ENCODE data around the gene PHKB.

PHKB gene

DNA sequence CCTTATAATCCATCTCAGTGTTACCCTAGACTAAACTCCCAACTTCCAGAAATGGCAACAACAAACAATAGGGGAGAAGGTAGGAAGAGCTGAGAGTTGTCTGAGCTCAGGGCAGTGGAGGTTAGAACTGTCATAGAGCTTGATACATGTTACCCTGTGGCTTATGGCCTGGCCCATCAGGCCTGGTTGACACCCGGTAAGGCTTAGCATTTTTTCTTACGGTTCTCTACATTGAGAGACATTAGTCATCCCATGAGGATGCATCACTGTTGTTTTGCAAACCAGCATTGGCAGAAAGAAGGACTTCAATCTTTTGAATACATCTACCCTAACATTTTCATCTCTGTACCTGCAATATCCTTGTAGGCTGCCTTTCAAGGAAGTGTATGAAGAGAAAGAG lies 226.6 kb downstream of the PHKB start:
- no peak for DNase-seq (ENCODE audit: low spot score)

GRCh38 chr16:47693226-47693625 lies 232.1 kb downstream of the PHKB start:
- DNase-seq (ENCODE audit: low spot score) = no peak

- DNase-seq (ENCODE audit: low spot score) = no peak
Observed at GRCh38 chr16:47694543-47694942, 233.4 kb downstream of the PHKB start.

DNA sequence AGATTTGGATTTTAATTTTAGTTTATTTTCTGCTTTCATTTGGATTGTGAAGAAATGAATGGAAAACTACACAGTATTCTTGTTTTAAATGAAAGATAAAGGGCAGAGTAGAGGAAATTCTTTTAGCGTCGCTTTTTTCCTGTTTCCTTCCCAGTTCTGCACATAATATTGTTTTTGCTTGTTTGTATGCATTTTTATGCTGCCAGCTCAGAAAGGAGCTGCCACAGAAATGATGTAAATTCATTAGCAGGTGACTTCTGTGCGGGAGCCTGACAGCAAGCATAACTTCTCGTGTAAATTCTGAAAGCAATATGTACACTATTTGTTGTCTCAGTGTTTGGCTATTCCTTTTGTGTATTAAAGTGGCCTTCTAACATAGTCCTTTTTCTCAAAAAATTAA lies 234.6 kb downstream of the PHKB start:
- no peak for DNase-seq (ENCODE audit: low spot score)

DNA sequence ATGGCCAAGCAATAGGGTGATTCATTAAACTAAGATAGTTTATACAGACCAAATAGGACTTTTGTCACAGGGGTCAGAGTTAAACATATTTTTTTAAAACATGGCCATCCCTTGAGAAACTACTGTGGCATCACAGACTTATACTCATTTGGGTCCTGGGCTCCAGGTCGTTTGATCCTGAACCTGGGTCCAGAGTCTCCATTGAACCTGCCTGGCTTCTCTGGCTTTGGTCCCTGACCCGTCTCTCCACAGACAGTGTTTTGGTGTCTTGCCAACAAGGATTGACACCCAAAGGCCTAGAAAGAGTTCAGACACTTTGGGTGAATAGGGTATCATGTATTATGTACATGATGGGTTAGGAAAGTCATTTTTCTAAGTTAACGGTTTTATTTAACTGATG lies 236.7 kb downstream of the PHKB start:
- DNase-seq (ENCODE audit: low spot score) = no peak

DNA sequence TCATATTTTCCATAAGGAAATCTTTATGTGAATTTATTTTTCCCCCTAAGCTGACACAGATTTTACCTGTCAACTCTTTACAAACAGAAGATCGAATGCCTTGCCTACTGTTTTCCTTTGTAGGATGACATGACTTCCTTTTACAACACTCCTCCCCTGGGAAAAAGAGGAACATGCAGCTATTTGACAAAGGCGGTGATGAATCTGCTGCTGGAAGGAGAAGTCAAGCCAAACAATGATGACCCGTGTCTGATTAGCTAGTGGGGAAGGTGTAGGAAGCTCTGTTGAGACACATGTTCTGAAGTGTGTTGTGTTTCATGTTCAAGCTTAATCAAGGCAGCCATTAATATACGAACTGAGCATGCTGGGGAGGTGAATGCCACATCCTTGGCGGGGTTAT lies 238.0 kb downstream of the PHKB start:
- DNase-seq (ENCODE audit: low spot score) = no peak

- no peak for DNase-seq (ENCODE audit: low spot score)
Observed at GRCh38 chr16:47700857-47701587, 239.9 kb downstream of the PHKB start.

GRCh38 chr16:47705266-47705665 lies 244.1 kb downstream of the PHKB start:
- no peak for DNase-seq (ENCODE audit: low spot score)

DNA sequence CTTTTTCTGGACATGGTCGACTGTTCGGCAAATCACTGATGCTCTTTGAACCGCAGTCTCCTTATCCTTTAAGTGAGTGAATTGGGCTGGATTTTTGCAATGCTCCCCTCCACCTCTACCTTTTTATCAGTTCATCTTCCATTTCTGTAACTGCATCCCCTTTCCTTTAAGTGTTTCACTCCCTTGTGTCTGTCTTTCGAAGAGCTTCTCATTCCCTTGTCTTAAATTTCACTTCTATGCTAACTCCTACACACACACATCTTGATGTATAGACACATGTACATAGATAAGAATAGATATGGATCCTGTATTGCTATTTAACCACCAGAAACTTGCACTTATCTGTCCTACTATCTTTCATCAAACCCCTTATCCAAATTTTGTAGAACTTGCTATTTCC lies 250.7 kb downstream of the PHKB start:
- DNase-seq (ENCODE audit: low spot score) = no peak

- DNase-seq (ENCODE audit: low spot score) = no peak
Observed at GRCh38 chr16:47712276-47713224, 251.4 kb downstream of the PHKB start.

DNA sequence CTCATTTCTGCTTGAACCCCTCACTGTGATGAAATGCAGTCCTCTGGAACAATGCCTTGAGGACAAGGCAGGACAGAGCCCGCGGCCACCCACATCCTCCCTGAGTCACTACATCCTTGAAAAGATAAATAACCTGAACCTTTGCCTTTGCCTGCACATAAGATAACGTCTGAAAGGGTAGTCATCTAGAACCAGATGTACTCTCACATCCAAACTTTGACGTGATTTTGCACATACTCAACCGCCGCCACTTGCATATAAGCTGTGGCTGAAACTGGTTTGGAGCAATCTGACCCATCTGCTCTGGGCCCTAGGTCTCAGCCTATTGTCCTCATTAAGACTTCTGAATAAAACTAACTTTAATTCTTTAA lies 252.1 kb downstream of the PHKB start:
- DNase-seq (ENCODE audit: low spot score) = no peak

DNA sequence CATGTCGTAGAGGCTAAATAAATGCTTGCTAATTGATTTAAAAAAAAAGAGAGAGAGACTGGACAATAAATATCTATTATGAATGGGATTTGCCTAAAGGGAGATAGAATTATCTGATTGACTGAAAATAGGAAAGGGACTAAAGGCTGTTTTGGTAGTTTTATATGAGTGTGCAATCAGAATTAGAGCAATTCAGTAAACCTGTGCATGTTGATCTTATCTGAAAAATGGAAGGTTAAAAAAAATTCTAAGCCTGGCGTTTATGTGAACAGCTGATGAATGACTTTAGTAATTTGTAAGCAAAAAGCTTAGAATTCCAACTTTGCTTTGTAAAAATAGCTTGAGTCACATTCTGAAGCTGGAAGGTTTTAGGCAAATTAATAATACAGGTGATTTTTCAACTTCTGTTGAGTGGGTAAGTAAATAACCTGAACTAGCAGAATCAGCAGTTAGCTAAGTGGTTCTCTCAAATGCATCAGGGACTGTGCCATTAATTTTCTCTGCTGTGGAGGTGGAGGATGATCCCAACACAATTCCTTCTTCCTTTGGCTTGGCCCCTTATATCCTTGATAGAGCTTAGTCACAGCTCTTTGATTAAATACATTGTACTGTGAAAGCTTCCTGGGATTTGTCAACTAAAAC lies 254.4 kb downstream of the PHKB start:
- DNase-seq (ENCODE audit: low spot score) = no peak

- DNase-seq (ENCODE audit: low spot score) = no peak
Observed at GRCh38 chr16:47716571-47716970, 255.4 kb downstream of the PHKB start.

GRCh38 chr16:47719713-47720112 lies 258.6 kb downstream of the PHKB start:
- no peak for DNase-seq (ENCODE audit: low spot score)

DNA sequence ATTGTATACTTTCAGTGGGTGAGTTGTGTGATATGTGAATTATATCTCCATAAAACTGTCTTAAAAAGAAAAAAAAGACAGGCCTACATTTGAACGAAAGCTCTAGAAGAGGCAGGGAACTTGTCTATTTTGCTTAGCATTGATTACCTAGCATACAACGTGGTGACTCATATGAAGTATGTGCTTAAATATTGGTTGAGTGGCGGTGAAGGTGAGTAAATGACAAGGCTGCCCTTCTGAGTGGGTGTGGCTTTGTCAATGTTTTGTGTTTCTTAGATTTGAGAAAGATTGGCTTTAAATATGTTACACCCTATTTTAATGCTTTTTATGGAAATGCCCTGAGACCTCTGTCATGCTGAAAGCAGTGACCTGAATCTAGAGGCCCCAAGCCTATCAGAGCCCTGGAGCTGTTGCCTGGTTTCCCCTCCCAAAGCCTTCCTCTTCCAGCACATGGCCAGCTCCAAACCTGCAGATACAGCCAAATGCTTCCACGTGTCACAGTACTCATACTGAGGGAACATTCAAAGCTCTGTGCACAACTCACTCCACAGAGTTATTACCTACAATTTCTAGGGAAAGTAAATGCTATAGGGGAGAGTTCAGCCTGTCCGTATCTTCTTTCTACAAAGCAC lies 260.0 kb downstream of the PHKB start:
- DNase-seq (ENCODE audit: low spot score) = no peak

GRCh38 chr16:47722046-47722445 lies 260.9 kb downstream of the PHKB start:
- DNase-seq (ENCODE audit: low spot score) = no peak

- no peak for DNase-seq (ENCODE audit: low spot score)
Observed at GRCh38 chr16:47724115-47724785, 263.1 kb downstream of the PHKB start.

- DNase-seq (ENCODE audit: low spot score) = no peak
Observed at GRCh38 chr16:47725188-47725695, 264.1 kb downstream of the PHKB start.

DNA sequence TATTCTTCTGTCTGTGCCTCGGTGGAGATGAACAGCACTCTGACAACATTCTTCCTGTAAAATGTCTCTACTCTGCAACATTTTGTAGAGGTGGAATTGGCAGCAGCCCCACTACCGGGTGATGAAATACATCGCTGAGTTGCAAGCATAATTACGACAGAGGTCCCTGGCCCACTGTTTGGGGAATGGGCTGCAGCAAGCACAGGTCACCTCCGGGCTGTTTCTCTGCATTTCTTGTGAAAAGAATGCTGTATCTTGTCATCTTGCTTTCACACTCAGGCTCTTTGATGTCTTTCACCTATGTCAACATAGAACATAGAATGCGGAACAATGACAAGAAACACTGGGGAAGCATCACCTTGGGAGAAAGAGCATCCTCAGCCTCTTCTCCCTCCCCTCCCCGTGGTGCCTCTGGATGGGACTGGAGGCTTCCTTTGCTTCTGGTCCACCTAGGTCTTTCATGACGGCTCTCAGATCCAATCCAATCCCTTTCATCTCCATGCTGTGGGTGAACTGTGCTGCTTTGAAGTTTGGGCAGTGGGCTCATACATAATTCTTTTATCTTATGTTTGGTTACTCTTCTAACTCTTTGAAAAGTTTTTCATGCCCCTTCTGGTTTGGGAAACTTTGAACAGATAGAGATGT lies 265.0 kb downstream of the PHKB start:
- DNase-seq (ENCODE audit: low spot score) = no peak

DNA sequence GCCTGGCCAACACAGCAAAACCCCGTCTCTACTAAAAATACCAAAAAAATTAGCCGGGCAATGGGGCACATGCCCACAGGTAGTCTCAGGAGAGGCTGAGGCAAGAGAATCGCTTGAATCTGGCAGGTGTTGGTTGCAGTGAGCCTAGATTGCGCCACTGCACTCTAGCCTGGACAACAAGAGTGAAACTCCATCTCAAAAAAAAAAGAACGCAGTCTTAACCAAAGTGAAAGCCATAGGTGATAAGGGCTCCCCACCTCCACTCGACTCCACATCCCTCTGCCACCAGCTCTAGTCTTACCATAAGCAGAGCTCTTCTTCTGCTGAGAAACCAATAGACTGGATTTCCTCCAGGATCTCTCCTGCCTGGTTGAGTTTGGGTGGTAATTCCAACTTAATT lies 266.0 kb downstream of the PHKB start:
- DNase-seq (ENCODE audit: low spot score) = no peak

GRCh38 chr16:47728205-47728604 lies 267.1 kb downstream of the PHKB start:
- DNase-seq (ENCODE audit: low spot score) = peak; percentile 14

Data from NAMALWA (cell line).